Panc1 (cell line): ENCODE results near the gene CCDC172. TPM values are rescaled to one million over a fixed set of nuclear protein-coding genes. Genes with fewer than 3 reads are reported as not detected.

Experiments used
- ATAC-seq: fragments of 200-7000 bp; cut with Tn5 transposase; 2 replicates; pipeline ENCODE4 v1.9.1; 2020; ENCODE audit warnings: mild to moderate bottlenecking, moderate library complexity
- BruUV-seq: library from RNA; stranded (reverse); fragments of 400-500 nt; replicated peaks from 2 replicates; lab custom pipeline; 2021; lab: Mats Ljungman, UMichigan
- CTCF ChIA-PET: fragments of 300-600 bp; sonication (Branson Sonifier 250); formaldehyde crosslinking; loops from one replicate; lab custom pipeline; 2022; ENCODE audit warnings: antibody characterized with exemption; lab: Charles Lee
- POLR2A ChIA-PET: fragments of 300-600 bp; sonication (Branson Sonifier 250); formaldehyde crosslinking; loops from one replicate; lab custom pipeline; 2022; ENCODE audit warnings: antibody characterized with exemption; lab: Charles Lee
- DNase-seq: peaks from one replicate; pipeline ENCODE4 v3.0.0-alpha.2; 2010; ENCODE audit warnings: low read depth, low spot score
- H3K27ac ChIP-seq: 2 replicates; pipeline ENCODE4 v1.5.1; 2011; ENCODE audit warnings: mild to moderate bottlenecking, low read length, inconsistent platforms
- H3K27me3 ChIP-seq: fragments of 200-500 bp; sonication (Bioruptor generic); 2 replicates; pipeline ENCODE4 v1.6.0; 2014; ENCODE audit warnings: low read length, inconsistent platforms; ENCODE audit not compliant: control insufficient read depth, insufficient read depth
- H3K36me3 ChIP-seq: fragments of 200-500 bp; sonication (Bioruptor generic); 2 replicates; pipeline ENCODE4 v1.5.1; 2014; ENCODE audit warnings: inconsistent platforms, mild to moderate bottlenecking, low read length, moderate library complexity; ENCODE audit not compliant: control insufficient read depth, insufficient read depth
- H3K4me1 ChIP-seq: 2 replicates; pipeline ENCODE4 v1.5.1; 2011; ENCODE audit warnings: inconsistent platforms, mild to moderate bottlenecking, low read length, moderate library complexity; ENCODE audit not compliant: control insufficient read depth, insufficient read depth
- H3K4me3 ChIP-seq, 2 experiments: 2 replicates each; pipeline ENCODE4 v1.5.1; 2011 to 2012; ENCODE audit warnings: low read depth in 2 of 2, low read length in 2 of 2, mild to moderate bottlenecking in 2 of 2, inconsistent platforms in 1 of 2, moderate library complexity in 1 of 2
- H3K9me3 ChIP-seq: fragments of 200-500 bp; sonication (Bioruptor generic); 2 replicates; pipeline ENCODE4 v1.5.1; 2014; ENCODE audit warnings: low read depth, mild to moderate bottlenecking, inconsistent platforms, low read length, moderate library complexity; ENCODE audit not compliant: control insufficient read depth, insufficient read depth
- POLR2AphosphoS5 ChIP-seq: IDR thresholded peaks from 2 replicates; pipeline ENCODE4 v1.6.1; 2012; ENCODE audit warnings: mild to moderate bottlenecking, low read depth, low read length, moderate library complexity
- SIN3A ChIP-seq: IDR thresholded peaks from 2 replicates; pipeline ENCODE4 v1.6.1; 2012; ENCODE audit warnings: low read depth, mild to moderate bottlenecking, low read length, moderate library complexity, borderline replicate concordance; ENCODE audit not compliant: insufficient read depth
- TCF7L2 ChIP-seq: IDR thresholded peaks from 2 replicates; pipeline ENCODE4 v1.6.1; 2011; ENCODE audit warnings: mild to moderate bottlenecking, low read depth, low read length, inconsistent platforms
- in situ Hi-C: cut with HindIII; loops from 2 replicates; pipeline ENCODE4 v1.10.0; 2016; ENCODE audit warnings: low sequenced_read_pairs, low pct_unique_long_range_greater_than_20kb
- intact Hi-C: fragments of 100-400 bp; cut with micrococcal nuclease; formaldehyde crosslinking; loops from one replicate; pipeline ENCODE4 v1.10.0; 2022; ENCODE audit not compliant: unreplicated experiment
- total RNA-seq: library from RNA; stranded (reverse); gene quantifications from one replicate; pipeline ENCODE4 v1.2.1, GENCODE V29; 2021; ENCODE audit not compliant: unreplicated experiment
- TF ChIP-seq, protein P1 (sequence below), 2 experiments: IDR thresholded peaks; 2 replicates each; pipeline ENCODE4 v1.6.1; 2011 to 2012; ENCODE audit warnings: low read depth in 2 of 2, control low read depth in 1 of 2, low read length in 1 of 2, mild to moderate bottlenecking in 1 of 2, moderate library complexity in 1 of 2; ENCODE audit not compliant: insufficient read depth in 1 of 2
- TF ChIP-seq, protein P2 (sequence below): fragments of 450-650 bp; IDR thresholded peaks from 2 replicates; pipeline ENCODE4 v1.5.1; 2017; ENCODE audit warnings: mild to moderate bottlenecking

Gene CCDC172
- total RNA-seq, 1 experiment from 2014 or later, result not detected

DNA sequence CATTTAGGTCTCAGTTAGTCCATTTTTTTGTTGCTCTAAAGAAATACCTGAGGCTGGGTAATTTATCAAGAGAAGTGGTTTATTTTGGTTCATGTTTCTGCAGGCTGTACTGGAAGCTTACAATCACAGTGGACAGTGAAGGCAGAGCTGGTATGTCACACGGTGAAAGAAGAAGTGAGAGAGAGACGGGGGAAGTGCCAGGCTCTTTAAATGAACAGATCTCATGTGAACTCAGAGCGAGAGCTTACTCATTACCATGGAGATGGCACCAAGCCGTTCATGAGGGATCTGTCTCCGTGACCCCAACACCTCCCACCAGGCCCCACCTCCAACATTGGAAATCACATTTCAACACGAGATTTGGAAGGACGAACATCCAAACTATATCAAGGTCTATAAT lies 84.5 kb downstream of the CCDC172 start:
- Histone ChIP-seq H3K27ac (no peak overlapping the region), H3K9me3 (no peaks in the 10 kb centered on the region), H3K36me3 (no peaks in the 10 kb centered on the region), H3K4me1 (no peaks in the 10 kb centered on the region), H3K4me3 (no peak overlapping the region), H3K27me3 (no peaks in the 10 kb centered on the region)
- DNase-seq, result no peak
- no peak for ATAC-seq
- BruUV-seq, result no TSS peak
- intact Hi-C loops (no loop called here), in situ Hi-C loops (no loop called here)
- ChIA-PET CTCF (no interaction called here), POLR2A (no interaction called here)
- TF ChIP-seq SIN3A (no peak), TCF7L2 (no peak), POLR2AphosphoS5 (no peak)
- TF ChIP-seq, protein P1, sequence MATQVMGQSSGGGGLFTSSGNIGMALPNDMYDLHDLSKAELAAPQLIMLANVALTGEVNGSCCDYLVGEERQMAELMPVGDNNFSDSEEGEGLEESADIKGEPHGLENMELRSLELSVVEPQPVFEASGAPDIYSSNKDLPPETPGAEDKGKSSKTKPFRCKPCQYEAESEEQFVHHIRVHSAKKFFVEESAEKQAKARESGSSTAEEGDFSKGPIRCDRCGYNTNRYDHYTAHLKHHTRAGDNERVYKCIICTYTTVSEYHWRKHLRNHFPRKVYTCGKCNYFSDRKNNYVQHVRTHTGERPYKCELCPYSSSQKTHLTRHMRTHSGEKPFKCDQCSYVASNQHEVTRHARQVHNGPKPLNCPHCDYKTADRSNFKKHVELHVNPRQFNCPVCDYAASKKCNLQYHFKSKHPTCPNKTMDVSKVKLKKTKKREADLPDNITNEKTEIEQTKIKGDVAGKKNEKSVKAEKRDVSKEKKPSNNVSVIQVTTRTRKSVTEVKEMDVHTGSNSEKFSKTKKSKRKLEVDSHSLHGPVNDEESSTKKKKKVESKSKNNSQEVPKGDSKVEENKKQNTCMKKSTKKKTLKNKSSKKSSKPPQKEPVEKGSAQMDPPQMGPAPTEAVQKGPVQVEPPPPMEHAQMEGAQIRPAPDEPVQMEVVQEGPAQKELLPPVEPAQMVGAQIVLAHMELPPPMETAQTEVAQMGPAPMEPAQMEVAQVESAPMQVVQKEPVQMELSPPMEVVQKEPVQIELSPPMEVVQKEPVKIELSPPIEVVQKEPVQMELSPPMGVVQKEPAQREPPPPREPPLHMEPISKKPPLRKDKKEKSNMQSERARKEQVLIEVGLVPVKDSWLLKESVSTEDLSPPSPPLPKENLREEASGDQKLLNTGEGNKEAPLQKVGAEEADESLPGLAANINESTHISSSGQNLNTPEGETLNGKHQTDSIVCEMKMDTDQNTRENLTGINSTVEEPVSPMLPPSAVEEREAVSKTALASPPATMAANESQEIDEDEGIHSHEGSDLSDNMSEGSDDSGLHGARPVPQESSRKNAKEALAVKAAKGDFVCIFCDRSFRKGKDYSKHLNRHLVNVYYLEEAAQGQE (IDR thresholded peaks at IDR 0.05; ENCODE audit: insufficient read depth in 1 of 2, low read depth in 2 of 2, low read length in 1 of 2), result no peak
- TF ChIP-seq, protein P2, sequence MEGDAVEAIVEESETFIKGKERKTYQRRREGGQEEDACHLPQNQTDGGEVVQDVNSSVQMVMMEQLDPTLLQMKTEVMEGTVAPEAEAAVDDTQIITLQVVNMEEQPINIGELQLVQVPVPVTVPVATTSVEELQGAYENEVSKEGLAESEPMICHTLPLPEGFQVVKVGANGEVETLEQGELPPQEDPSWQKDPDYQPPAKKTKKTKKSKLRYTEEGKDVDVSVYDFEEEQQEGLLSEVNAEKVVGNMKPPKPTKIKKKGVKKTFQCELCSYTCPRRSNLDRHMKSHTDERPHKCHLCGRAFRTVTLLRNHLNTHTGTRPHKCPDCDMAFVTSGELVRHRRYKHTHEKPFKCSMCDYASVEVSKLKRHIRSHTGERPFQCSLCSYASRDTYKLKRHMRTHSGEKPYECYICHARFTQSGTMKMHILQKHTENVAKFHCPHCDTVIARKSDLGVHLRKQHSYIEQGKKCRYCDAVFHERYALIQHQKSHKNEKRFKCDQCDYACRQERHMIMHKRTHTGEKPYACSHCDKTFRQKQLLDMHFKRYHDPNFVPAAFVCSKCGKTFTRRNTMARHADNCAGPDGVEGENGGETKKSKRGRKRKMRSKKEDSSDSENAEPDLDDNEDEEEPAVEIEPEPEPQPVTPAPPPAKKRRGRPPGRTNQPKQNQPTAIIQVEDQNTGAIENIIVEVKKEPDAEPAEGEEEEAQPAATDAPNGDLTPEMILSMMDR, result no peak

DNA sequence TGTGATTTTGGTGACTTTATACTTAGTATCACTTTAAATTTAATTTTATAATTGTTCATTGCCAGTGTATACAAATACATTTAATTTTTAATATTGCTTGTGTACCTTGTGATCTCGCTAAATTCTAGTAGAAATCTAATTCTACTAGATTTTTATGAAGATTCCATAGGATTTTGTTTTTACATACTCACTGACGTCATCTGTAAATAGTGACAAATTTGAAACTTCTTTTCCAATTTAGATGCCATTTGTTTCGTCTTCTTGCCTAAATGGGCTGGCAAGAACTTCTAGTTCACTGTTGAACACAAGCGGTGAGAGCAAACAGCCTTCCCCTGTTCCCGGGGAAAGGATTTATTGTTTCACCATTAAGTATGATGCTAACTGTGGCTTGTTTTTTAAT lies 86.1 kb downstream of the CCDC172 start:
- Histone ChIP-seq H3K4me1 (no peaks in the 10 kb centered on the region), H3K27me3 (peaks cover 2% of the 10 kb centered on the region; the same call in 1 of the 2 replicates), H3K36me3 (no peaks in the 10 kb centered on the region), H3K27ac (no peak overlapping the region), H3K9me3 (no peaks in the 10 kb centered on the region), H3K4me3 (no peak overlapping the region)
- no TSS peak for BruUV-seq
- CTCF ChIA-PET, result no interaction called here
- intact Hi-C loops (no loop called here), in situ Hi-C loops (no loop called here)
- ATAC-seq (no peak), DNase-seq (no peak)
- POLR2A ChIA-PET, result no interaction called here
- no peak for TF ChIP-seq SIN3A
- TF ChIP-seq, protein P2, result no peak
- no peak for TF ChIP-seq TCF7L2
- TF ChIP-seq POLR2AphosphoS5, result no peak
- TF ChIP-seq, protein P1 (IDR thresholded peaks at IDR 0.05; ENCODE audit: insufficient read depth in 1 of 2, low read depth in 2 of 2, low read length in 1 of 2), result no peak
